Activated naive CD4-positive, alpha-beta T cell (primary cell): ENCODE results near the gene ERMN.
"Not testable (repeated sequence)": the region's sequence is repeated elsewhere in the genome, so short reads cannot be mapped to it uniquely, and the experiment has no call there.

Experiments used
- DNase-seq, 4 experiments: peaks; one replicate each; lab custom pipeline; 2025; lab: John Stamatoyannopoulos, UW

The ERMN gene

GRCh38 chr2:157325786-157326185, at the start of gene ERMN:
ERMN (minus strand) TSS chr2:157325824; CDS start chr2:157325642, 182 bp downstream.
- no peak for DNase-seq

- no peak for DNase-seq
Observed at GRCh38 chr2:157375384-157375783, 49.8 kb upstream of the ERMN start.

GRCh38 chr2:157368508-157368907, 42.9 kb upstream of the ERMN start:
- DNase-seq: not testable (repeated sequence)

GRCh38 chr2:157367704-157368103, 42.1 kb upstream of the ERMN start:
- DNase-seq: no peak

GRCh38 chr2:157364257-157364974, 38.8 kb upstream of the ERMN start:
- DNase-seq: no peak

GRCh38 chr2:157363612-157364101, 38.0 kb upstream of the ERMN start:
- DNase-seq: no peak

- DNase-seq: no peak
Observed at GRCh38 chr2:157362627-157363026, 37.0 kb upstream of the ERMN start.

GRCh38 chr2:157361526-157361925, 35.9 kb upstream of the ERMN start:
- DNase-seq: no peak

- DNase-seq: no peak
Observed at GRCh38 chr2:157359628-157360027, 34.0 kb upstream of the ERMN start.

GRCh38 chr2:157355618-157356017, 30.0 kb upstream of the ERMN start:
- DNase-seq: no peak

- DNase-seq: no peak
Observed at GRCh38 chr2:157349949-157350515, 24.4 kb upstream of the ERMN start.

- DNase-seq: no peak
Observed at GRCh38 chr2:157348291-157348921, 22.8 kb upstream of the ERMN start.

- DNase-seq: no peak
Observed at GRCh38 chr2:157345647-157346389, 20.2 kb upstream of the ERMN start.

- DNase-seq: not testable (repeated sequence)
Observed at GRCh38 chr2:157341381-157341780, 15.8 kb upstream of the ERMN start.

GRCh38 chr2:157339965-157340655, 14.5 kb upstream of the ERMN start:
- DNase-seq: no peak

- no peak for DNase-seq
Observed at GRCh38 chr2:157337978-157338377, 12.4 kb upstream of the ERMN start.

- no peak for DNase-seq
Observed at GRCh38 chr2:157336137-157337010, 10.8 kb upstream of the ERMN start.

GRCh38 chr2:157334797-157335196, 9.2 kb upstream of the ERMN start:
- no peak for DNase-seq

GRCh38 chr2:157334335-157334734, 8.7 kb upstream of the ERMN start:
- DNase-seq: no peak

- DNase-seq: no peak
Observed at GRCh38 chr2:157333304-157334047, 7.9 kb upstream of the ERMN start.
